SHP77 (cell line): Measurements from ENCODE around the gene DLX6.
A peak's percentile ranks its signal among the peaks of the same experiment; 100 is the strongest.

Source experiments
- DNase-seq, 2 experiments: peaks; one replicate each; lab custom pipeline; 2025; lab: John Stamatoyannopoulos, UW

Gene DLX6

GRCh38 chr7:97005183-97006054 lies at the start of gene DLX6:
Gene DLX6, plus strand, starts transcription at chr7:97005553. Its CDS starts 425 bp downstream, at chr7:97005978.
- peak; percentile 90 to 93 for DNase-seq

DNA sequence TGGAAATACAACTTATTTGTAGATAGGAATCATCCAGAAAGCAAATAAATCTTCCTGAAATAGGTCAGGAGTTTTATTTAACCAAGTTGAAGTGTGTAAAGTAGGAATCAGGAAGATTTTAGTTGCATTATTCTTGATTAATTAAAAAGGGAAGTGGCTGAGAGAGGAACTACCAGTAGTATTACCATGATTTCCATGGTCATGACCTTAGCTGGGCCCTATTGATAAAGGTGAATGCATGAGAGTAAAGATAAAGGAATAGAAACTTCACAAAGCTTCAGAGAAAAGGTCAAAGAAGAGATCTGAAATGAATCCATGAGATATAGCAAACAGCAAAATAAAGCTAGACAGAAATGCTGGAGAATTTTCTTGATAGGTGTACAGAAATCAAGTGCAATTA lies 46.2 kb upstream of the DLX6 start:
- no peak for DNase-seq

- DNase-seq, result no peak
Measured at GRCh38 chr7:96962221-96962885, 43.0 kb upstream of the DLX6 start.

DNA sequence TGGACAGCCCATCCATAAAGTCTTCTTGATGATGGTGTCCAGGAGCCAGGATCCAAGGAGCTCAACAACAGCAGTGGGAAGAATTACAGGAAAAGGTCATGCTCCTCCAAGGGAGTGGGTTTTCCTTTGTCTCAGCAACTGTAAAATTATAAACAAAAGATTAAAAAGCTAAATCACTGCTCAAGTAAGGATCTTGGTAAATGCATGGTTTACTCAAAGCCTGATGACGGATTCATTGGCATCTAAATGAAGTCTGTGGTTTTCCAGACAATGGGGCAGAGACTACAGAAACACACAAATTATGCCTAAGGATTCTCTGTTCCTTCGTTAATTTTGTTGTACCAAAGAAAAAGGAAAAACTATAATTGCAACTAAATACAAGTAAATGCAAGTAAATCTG lies 36.4 kb upstream of the DLX6 start:
- DNase-seq, result no peak

GRCh38 chr7:96970739-96971138 lies 34.6 kb upstream of the DLX6 start:
- no peak for DNase-seq

GRCh38 chr7:96973986-96974385 lies 31.4 kb upstream of the DLX6 start:
- no peak for DNase-seq

DNA sequence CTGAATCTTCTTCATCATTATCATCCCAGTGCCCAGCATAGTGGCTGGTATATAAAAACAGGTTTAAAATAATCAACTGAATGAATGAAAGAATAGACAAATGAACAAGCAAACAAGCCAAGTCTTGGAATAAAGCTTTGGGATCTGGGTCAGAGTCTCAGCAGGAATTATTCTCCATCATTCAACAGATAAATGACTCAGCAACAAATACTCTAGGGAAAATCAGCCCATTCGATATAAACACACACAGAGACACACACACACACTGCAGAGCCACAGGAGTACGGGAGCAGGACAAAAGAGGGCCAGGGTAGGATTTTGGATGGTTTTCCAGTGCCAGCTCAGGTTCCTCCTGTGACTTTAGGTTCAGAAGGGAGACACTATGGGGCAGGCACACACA lies 29.2 kb upstream of the DLX6 start:
- no peak for DNase-seq

DNA sequence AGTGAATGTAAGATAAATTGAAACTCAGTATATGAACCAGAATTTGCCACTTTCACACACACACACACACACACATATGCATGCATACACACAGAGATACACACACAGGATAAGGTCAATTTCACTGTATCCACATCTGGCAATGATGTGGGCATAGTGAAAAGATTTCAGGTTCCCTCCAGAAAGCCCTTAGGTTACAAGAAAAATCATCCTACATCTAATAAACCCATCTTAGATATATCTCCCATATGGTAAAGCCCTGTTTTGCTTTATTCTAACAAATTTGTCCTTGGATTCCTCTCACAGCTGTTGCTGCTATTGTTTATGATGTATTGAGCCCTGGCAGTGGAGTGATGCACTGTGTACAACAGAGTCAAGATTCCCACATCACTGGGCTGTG lies 27.9 kb upstream of the DLX6 start:
- no peak for DNase-seq

DNA sequence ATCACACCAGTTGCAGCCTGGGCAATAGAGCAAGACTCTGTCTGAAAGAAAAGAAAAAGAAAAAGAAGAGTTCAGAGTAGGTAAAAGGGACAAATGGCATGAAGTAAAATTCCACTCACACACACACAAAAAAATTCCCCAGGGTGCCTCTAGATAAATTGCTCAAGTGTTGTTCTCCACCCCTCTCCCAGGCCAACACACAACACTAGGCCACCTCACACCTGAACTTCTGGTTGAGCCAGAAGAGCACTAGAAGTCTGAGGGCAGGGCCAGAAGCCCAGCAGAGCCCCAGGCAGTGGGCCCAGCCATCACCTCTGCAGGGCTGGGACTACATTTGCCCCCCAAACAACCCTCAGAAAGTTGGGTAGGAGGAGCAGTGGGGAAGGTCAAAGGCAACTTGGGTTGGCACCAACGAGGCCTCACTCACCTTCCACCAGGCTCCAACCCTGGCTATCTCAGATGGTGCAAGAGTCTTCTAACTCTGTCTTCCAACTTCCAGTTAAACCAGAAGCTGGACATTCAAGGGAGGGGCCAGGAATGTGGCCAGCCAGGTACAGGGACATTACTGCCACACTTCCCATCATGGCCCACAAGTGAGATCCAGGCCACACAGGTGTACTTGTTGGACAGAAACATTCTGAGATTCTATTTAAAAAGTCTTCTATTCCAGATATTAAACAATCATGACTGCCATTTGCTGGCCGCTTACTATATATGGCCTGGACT lies 25.6 kb upstream of the DLX6 start:
- no peak for DNase-seq

DNA sequence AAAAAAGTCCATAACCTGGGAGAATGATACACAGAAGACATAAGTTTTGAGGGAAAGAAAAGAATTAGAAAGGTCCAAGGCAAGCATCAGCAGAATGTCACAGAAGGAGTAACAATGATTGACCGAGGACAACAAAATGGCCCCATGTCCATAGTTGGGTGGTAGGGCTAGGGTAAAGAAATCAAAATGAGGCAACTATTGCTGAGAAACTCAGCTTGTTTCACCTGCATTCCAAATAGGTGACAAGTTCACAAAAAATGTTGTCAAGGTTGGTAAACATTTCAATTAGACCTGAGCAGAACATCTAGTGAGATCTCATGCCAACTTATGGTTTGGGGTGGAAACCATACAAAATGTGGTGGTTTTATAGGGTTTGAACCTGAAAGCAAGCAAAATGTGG lies 22.8 kb upstream of the DLX6 start:
- no peak for DNase-seq

- no peak for DNase-seq
Measured at GRCh38 chr7:96985992-96986391, 19.4 kb upstream of the DLX6 start.

DNA sequence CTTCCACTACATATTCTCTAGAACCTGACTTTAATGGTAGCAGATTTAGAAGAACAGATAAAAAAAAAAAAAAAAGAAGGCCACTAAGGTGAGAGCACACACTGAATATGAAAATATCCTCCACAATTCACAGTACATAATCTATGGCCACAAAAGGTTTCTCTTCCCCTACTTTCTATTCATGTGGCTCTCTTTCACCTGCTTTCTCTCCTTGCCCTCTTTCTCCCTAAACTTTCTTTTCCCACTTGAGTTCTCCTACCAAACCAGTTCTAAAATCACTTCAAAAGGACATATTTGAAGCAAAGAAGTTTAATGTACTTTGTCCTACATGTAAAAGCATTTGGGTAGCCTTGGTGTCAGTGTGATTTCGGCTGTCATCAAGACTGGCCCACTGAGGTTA lies 18.5 kb upstream of the DLX6 start:
- DNase-seq, result no peak

DNA sequence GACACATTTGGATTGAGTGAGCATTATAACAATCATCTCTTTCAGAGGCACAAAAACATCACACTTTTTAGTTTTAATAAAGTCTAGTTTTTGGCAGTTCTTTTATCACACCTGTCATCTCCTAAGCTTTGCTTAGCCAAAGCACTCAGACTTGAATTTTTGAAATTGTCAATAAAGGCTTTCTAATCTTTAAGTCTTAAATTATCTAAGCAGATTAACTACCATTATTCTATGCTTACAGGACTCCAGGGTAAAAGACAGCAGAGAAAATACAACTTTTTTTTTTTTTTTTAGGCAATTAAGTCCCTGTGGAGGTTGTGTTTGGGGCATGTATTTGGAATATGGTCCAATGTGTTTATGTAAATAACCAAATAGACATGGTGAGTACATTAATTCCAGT lies 17.6 kb upstream of the DLX6 start:
- no peak for DNase-seq

- no peak for DNase-seq
Measured at GRCh38 chr7:96989241-96989858, 16.0 kb upstream of the DLX6 start.

GRCh38 chr7:96989859-96990317 lies 15.5 kb upstream of the DLX6 start:
- DNase-seq, result no peak

GRCh38 chr7:96991546-96992191 lies 13.7 kb upstream of the DLX6 start:
- DNase-seq, result no peak

- no peak for DNase-seq
Measured at GRCh38 chr7:96992192-96993005, 13.0 kb upstream of the DLX6 start.

DNA sequence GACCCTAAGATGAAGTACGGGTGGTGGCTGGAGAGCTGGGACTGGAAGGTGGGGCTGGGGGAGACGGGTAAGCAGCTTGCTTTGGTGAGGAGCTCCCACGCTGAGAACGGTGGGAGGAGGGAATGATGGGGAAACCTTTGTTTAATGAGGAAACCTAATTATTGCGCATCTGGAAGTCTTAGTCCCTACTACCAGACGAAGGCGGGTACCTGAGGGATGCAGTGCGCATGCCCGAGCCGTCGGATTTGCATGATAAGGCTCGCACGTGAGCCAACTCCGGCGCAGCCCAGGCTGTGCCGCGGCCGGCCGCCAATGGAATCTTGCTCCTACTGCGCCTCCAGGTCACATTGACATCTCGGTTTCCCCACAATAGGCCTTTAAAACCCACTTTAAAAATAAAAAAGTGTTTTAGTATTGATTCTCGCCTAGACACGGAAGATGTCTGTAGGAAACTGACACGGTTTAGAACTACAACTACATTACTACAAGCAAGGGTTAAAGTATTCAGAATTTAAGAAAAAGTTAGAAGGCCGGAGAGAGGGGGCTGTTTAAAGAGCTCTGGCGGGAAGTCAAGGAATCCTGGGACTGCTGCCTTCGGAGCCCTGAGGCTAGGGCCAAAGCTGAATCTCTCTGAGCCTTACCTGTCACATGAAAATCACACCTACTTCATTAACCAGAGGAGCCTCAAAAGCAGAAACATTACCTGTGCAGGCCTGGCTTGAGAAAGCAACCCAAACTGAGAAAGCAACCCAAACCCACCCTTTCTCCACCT lies 12.1 kb upstream of the DLX6 start:
- no peak for DNase-seq

- DNase-seq, result no peak
Measured at GRCh38 chr7:96993980-96994379, 11.4 kb upstream of the DLX6 start.
